Measurements from ENCODE around the gene GRM1.
"Not testable (repeated sequence)": the region's sequence is repeated elsewhere in the genome, so short reads cannot be mapped to it uniquely, and the experiment has no call there.

The GRM1 gene

GRCh38 chr6:146240322-146240721 lies 211.5 kb downstream of the GRM1 start:
- Histone ChIP-seq H3K27me3 (no peaks in the 10 kb centered on the region), H3K4me1 (no peaks in the 10 kb centered on the region), H3K9me3 (peaks cover 0 to 4% (median 0%) of the 10 kb centered on the region in 3 donors), H3K27ac (no peak overlapping the region), H3K36me3 (no peaks in the 10 kb centered on the region), H3K4me3 (no peak overlapping the region)
- DNase-seq: no peak
- TF ChIP-seq CTCF (IDR thresholded peaks at IDR 0.05): no peak
- intact Hi-C loops (cut with DNase I; ENCODE audit: low total_unique reads): no loop called here

- Histone ChIP-seq H3K4me3 (no peak overlapping the region), H3K27me3 (no peaks in the 10 kb centered on the region), H3K36me3 (no peaks in the 10 kb centered on the region), H3K9me3 (peaks cover 0 to 4% (median 0%) of the 10 kb centered on the region in 3 donors), H3K27ac (no peak overlapping the region), H3K4me1 (no peaks in the 10 kb centered on the region)
- intact Hi-C loops (cut with DNase I; ENCODE audit: low total_unique reads): no loop called here
- TF ChIP-seq CTCF (IDR thresholded peaks at IDR 0.05): no peak
- DNase-seq: no peak
Observed at GRCh38 chr6:146240807-146241206, 211.9 kb downstream of the GRM1 start.

DNA sequence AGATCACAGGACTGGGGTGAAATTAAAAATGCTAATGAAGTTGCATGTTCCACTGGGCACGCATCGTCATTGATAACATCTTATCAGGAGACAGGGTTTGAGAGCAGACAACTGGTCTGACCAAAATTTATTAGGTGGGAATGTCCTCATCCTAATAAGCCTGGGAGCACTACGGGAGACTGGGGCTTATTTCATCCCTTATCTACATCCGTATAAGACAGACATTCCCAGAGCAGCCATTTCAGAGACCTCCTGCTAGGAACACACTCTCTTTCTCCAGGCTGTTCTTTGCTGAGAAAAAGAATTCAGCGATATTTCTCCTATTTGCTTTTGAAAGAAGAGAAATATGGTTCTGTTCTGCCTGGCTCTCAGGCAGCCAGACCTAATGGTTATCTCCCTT lies 214.8 kb downstream of the GRM1 start:
- intact Hi-C loops (cut with DNase I; ENCODE audit: low total_unique reads); H3K4me3 ChIP-seq: not testable (repeated sequence)

GRCh38 chr6:146244630-146245143 lies 215.8 kb downstream of the GRM1 start:
- Histone ChIP-seq H3K4me1 (no peaks in the 10 kb centered on the region), H3K4me3 (no peak overlapping the region), H3K27ac (no peak overlapping the region), H3K36me3 (no peaks in the 10 kb centered on the region), H3K27me3 (no peaks in the 10 kb centered on the region), H3K9me3 (peaks cover 0 to 4% (median 0%) of the 10 kb centered on the region in 3 donors)
- intact Hi-C loops (cut with DNase I; ENCODE audit: low total_unique reads): no loop called here
- TF ChIP-seq CTCF (IDR thresholded peaks at IDR 0.05): no peak
- no peak for DNase-seq

More for the DNA sequence above, 214.8 kb downstream of the GRM1 start:
- H3K27me3 ChIP-seq, H3K4me1 ChIP-seq, H3K9me3 ChIP-seq, H3K36me3 ChIP-seq, H3K27ac ChIP-seq, DNase-seq: not testable (repeated sequence)

DNA sequence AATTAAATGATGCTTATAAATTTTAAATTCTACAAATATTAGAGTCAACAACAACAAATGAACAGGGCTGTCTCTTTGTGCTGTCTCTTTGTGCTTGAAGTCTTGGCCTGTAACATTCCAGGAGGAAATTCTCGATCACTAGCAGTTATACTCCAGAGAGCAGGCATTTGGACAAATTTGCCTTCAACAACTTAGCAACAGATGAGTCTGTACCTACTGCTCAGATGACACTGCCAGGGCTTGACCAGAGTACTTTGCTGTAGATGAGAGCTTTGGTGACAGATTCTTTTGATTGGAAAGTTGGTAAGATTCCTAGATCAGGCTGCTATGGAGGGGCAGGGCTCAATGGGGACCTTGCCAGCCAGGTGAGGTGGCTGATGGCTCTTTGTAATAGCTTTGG lies 217.2 kb downstream of the GRM1 start:
- TF ChIP-seq CTCF (IDR thresholded peaks at IDR 0.05): no peak
- intact Hi-C loops (cut with DNase I; ENCODE audit: low total_unique reads): no loop called here
- no peak overlapping the region for H3K27ac ChIP-seq
- H3K9me3 ChIP-seq: peaks cover 0 to 4% (median 0%) of the 10 kb centered on the region in 3 donors
- H3K4me1 ChIP-seq: no peaks in the 10 kb centered on the region
- no peak overlapping the region for H3K4me3 ChIP-seq
- DNase-seq: no peak
- H3K27me3 ChIP-seq: no peaks in the 10 kb centered on the region
- no peaks in the 10 kb centered on the region for H3K36me3 ChIP-seq

- no peak overlapping the region for H3K27ac ChIP-seq
- no peaks in the 10 kb centered on the region for H3K27me3 ChIP-seq
- no peak overlapping the region for H3K4me3 ChIP-seq
- intact Hi-C loops (cut with DNase I; ENCODE audit: low total_unique reads): no loop called here
- TF ChIP-seq CTCF (IDR thresholded peaks at IDR 0.05): no peak
- H3K4me1 ChIP-seq: no peaks in the 10 kb centered on the region
- no peaks in the 10 kb centered on the region for H3K9me3 ChIP-seq
- H3K36me3 ChIP-seq: no peaks in the 10 kb centered on the region
- no peak for DNase-seq
Observed at GRCh38 chr6:146253691-146254090, 224.8 kb downstream of the GRM1 start.

All from tibial artery (tissue), 4 donors.